DOHH2 (cell line): ENCODE measurements around the gene KRT17.

ENCODE experiments used
- EZH2phosphoT487 ChIP-seq: fragments of 200-600 bp; sonication (generic); IDR thresholded peaks from 2 replicates; pipeline ENCODE4 v1.6.1; 2017; ENCODE audit warnings: borderline replicate concordance, mild to moderate bottlenecking, antibody characterized with exemption, low read length, moderate library complexity, mixed read lengths
- TF ChIP-seq, protein P1 (sequence below): fragments of 200-600 bp; sonication (generic); IDR thresholded peaks from one replicate; pipeline ENCODE4 v1.5.1; 2014; ENCODE audit warnings: antibody characterized with exemption, mild to moderate bottlenecking, low read depth, low read length; ENCODE audit not compliant: poor library complexity, severe bottlenecking

DNA sequence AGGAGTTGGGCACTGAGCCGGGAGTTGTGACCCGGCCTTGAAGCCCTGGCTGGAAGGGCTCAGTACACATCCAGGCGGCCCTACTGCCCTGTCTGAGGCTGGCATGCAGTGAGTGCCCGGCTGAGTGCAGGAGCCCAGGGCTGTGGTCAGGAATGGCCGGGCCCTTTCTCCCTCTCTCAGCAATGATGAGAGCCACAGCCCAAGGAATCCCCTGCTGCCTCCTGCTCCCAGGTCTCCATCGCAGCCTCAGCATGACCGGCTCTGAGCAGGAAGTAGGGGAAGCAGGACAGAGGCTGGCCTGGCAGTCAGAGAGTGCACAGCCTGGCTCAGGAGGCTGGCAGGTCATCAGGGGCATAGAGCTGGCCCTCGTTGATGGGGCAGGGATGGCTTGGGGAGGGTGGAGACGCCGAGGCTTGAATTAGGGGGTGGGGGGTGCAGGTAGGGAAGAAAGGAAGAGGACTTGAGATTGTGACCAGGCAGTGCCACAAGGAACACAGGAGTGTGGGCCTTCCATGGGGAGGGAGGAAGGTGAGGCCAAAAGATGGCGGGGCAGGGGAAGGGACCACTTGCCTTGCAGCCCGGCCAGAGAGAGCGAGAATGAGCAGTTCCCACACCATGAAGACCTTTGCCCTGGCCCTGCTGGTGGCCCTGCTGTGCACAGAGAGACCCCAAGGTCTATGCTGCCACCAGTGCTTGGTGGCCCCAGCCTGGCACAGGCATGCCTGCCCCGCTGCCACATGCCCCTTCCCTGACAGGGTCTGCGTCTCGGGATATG lies 32.1 kb upstream of the KRT17 start:
- TF ChIP-seq, protein P1, sequence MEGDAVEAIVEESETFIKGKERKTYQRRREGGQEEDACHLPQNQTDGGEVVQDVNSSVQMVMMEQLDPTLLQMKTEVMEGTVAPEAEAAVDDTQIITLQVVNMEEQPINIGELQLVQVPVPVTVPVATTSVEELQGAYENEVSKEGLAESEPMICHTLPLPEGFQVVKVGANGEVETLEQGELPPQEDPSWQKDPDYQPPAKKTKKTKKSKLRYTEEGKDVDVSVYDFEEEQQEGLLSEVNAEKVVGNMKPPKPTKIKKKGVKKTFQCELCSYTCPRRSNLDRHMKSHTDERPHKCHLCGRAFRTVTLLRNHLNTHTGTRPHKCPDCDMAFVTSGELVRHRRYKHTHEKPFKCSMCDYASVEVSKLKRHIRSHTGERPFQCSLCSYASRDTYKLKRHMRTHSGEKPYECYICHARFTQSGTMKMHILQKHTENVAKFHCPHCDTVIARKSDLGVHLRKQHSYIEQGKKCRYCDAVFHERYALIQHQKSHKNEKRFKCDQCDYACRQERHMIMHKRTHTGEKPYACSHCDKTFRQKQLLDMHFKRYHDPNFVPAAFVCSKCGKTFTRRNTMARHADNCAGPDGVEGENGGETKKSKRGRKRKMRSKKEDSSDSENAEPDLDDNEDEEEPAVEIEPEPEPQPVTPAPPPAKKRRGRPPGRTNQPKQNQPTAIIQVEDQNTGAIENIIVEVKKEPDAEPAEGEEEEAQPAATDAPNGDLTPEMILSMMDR, result no peak
- TF ChIP-seq EZH2phosphoT487, result no peak
